Upper lobe of right lung (tissue), 1 donor: ENCODE measurements around the gene XCL2. TPM values are rescaled to one million over a fixed set of nuclear protein-coding genes. Genes with fewer than 3 reads are reported as not detected.

Experiments used
- ATAC-seq: fragments of 200-7000 bp; cut with Tn5 transposase; one replicate; pipeline ENCODE4 v1.9.1; 2020; ENCODE audit warnings: mild to moderate bottlenecking, moderate library complexity
- DNase-seq: peaks from one replicate; pipeline ENCODE4 v3.0.0-alpha.2; 2020
- H3K27ac ChIP-seq: fragments of 200-600 bp; one replicate; pipeline ENCODE4 v1.8.0; 2022
- H3K27me3 ChIP-seq: fragments of 200-600 bp; one replicate; pipeline ENCODE4 v1.8.0; 2022; ENCODE audit warnings: mild to moderate bottlenecking
- H3K36me3 ChIP-seq: fragments of 200-600 bp; one replicate; pipeline ENCODE4 v1.8.0; 2022
- H3K4me1 ChIP-seq: fragments of 200-600 bp; one replicate; pipeline ENCODE4 v1.8.0; 2022
- H3K4me3 ChIP-seq: fragments of 200-600 bp; one replicate; pipeline ENCODE4 v1.8.0; 2022; ENCODE audit warnings: mild to moderate bottlenecking
- H3K9me3 ChIP-seq: fragments of 200-600 bp; one replicate; pipeline ENCODE4 v1.8.0; 2022
- CTCF ChIP-seq: fragments of 200-600 bp; IDR thresholded peaks from one replicate; pipeline ENCODE4 v1.8.0; 2022; ENCODE audit warnings: antibody characterized with exemption
- intact Hi-C: fragments of 100-400 bp; cut with DNase I; formaldehyde crosslinking; loops from one replicate; pipeline ENCODE4 v1.11.0; 2022
- total RNA-seq: library from RNA; stranded (reverse); fragmentation: NEBNext Ultra II Directional; extraction: Animal tissue kit (Norgen Biotek cat#: 25700); gene quantifications from one replicate; pipeline ENCODE4 v1.2.1, GENCODE V29; 2021
- donor health status: DM: no; HTN: yes; CAD: no; lungs with severe emphysema.

XCL2 gene
- total RNA-seq, 1 donor from 2014 or later = 2.0 TPM

- TF ChIP-seq CTCF = no peak
- H3K4me3 ChIP-seq = no peak overlapping the region
- H3K27ac ChIP-seq = no peak overlapping the region
- H3K4me1 ChIP-seq = no peaks in the 10 kb centered on the region
- intact Hi-C loops = no loop called here
- no peaks in the 10 kb centered on the region for H3K27me3 ChIP-seq
- no peaks in the 10 kb centered on the region for H3K9me3 ChIP-seq
- no peaks in the 10 kb centered on the region for H3K36me3 ChIP-seq
- ATAC-seq (no peak), DNase-seq (no peak)
Measured at GRCh38 chr1:168565825-168566224, 22.0 kb upstream of the XCL2 start.

DNA sequence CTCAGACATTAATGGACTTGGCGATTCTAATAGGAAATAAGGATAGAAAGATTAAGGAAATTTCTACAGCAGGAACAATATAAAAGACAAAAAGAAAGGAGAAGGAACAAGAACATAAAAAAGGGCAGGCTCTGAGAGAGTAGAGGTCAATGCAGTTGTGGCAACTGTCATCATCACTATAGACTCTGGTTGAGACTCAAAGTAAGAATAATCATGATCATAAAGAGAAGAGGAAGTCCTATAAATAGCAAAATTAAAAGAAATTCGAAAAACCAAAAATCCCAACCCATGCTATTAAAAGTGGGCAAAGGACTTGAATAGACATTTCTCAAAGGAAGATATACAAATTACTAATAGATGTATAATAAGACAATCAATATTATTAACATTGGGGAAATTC, 18.2 kb upstream of the XCL2 start:
- no peak for DNase-seq
- Histone ChIP-seq H3K4me3 (no peak overlapping the region), H3K27me3 (no peaks in the 10 kb centered on the region), H3K36me3 (no peaks in the 10 kb centered on the region), H3K27ac (no peak overlapping the region), H3K4me1 (no peaks in the 10 kb centered on the region), H3K9me3 (no peaks in the 10 kb centered on the region)
- no peak for TF ChIP-seq CTCF
- no peak for ATAC-seq
- intact Hi-C loops = no loop called here

DNA sequence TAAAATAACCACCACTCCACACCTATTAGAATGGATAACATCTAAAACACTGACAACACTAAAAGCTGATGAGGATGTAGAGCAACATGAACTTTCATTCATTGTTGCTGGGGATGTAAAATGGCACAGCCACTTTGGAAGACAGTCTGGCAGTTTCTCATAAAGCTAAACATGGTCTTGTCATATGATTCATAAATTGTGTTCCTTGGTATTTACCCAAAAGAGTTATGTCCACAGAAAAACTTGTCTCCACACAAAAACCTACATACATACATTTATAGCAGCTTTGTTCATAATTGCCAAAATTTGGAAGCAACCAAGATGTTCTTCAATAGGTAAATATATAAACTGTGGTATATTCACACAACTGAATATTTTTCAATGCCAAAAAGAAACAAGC, 16.6 kb upstream of the XCL2 start:
- DNase-seq = no peak
- intact Hi-C loops = no loop called here

GRCh38 chr1:168556647-168557046, 12.8 kb upstream of the XCL2 start:
- ATAC-seq (no peak), DNase-seq (no peak)
- intact Hi-C loops = no loop called here
- Histone ChIP-seq H3K36me3 (no peaks in the 10 kb centered on the region), H3K4me3 (no peak overlapping the region), H3K27ac (no peak overlapping the region), H3K9me3 (no peaks in the 10 kb centered on the region), H3K4me1 (no peaks in the 10 kb centered on the region), H3K27me3 (no peaks in the 10 kb centered on the region)
- TF ChIP-seq CTCF = no peak

More for the DNA sequence above, 16.6 kb upstream of the XCL2 start:
- Histone ChIP-seq H3K4me1 (no peaks in the 10 kb centered on the region), H3K9me3 (no peaks in the 10 kb centered on the region), H3K27ac (no peak overlapping the region), H3K4me3 (no peak overlapping the region), H3K27me3 (no peaks in the 10 kb centered on the region), H3K36me3 (no peaks in the 10 kb centered on the region)
- TF ChIP-seq CTCF = no peak
- ATAC-seq = no peak

- no peaks in the 10 kb centered on the region for H3K36me3 ChIP-seq
- no peak for TF ChIP-seq CTCF
- intact Hi-C loops = no loop called here
- H3K9me3 ChIP-seq = no peaks in the 10 kb centered on the region
- no peak overlapping the region for H3K27ac ChIP-seq
- H3K4me1 ChIP-seq = no peaks in the 10 kb centered on the region
- no peaks in the 10 kb centered on the region for H3K27me3 ChIP-seq
- H3K4me3 ChIP-seq = no peak overlapping the region
- no peak for ATAC-seq
- no peak for DNase-seq
Measured at GRCh38 chr1:168555508-168556046, 11.8 kb upstream of the XCL2 start.
